GM10248 (cell line): Measurements from ENCODE around the gene KRT24.

Experiments
- CTCF ChIA-PET: fragments of 300-600 bp; sonication (Branson Sonifier 250); formaldehyde crosslinking; extraction: SDS; loops from one replicate; lab custom pipeline; 2021; ENCODE audit warnings: antibody characterized with exemption; lab: Yijun Ruan, JAX
- POLR2A ChIA-PET: fragments of 350-650 bp; sonication (Branson Sonifier 250); formaldehyde crosslinking; extraction: SDS; loops from one replicate; lab custom pipeline; 2020; ENCODE audit warnings: antibody characterized with exemption; lab: Yijun Ruan, JAX
- DNase-seq: peaks from one replicate; pipeline ENCODE4 v3.0.0; 2012; ENCODE audit errors: extremely low spot score
- TF ChIP-seq, protein P1 (sequence below): IDR thresholded peaks from 2 replicates; pipeline ENCODE4 v1.5.1; 2012; ENCODE audit warnings: mild to moderate bottlenecking, low read depth; ENCODE audit errors: extremely low read depth, missing control alignments, control extremely low read depth

KRT24 gene

GRCh38 chr17:40671282-40671681, 32.3 kb downstream of the KRT24 start:
- ChIA-PET CTCF (no interaction called here), POLR2A (no interaction called here)
- TF ChIP-seq, protein P1, sequence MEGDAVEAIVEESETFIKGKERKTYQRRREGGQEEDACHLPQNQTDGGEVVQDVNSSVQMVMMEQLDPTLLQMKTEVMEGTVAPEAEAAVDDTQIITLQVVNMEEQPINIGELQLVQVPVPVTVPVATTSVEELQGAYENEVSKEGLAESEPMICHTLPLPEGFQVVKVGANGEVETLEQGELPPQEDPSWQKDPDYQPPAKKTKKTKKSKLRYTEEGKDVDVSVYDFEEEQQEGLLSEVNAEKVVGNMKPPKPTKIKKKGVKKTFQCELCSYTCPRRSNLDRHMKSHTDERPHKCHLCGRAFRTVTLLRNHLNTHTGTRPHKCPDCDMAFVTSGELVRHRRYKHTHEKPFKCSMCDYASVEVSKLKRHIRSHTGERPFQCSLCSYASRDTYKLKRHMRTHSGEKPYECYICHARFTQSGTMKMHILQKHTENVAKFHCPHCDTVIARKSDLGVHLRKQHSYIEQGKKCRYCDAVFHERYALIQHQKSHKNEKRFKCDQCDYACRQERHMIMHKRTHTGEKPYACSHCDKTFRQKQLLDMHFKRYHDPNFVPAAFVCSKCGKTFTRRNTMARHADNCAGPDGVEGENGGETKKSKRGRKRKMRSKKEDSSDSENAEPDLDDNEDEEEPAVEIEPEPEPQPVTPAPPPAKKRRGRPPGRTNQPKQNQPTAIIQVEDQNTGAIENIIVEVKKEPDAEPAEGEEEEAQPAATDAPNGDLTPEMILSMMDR = no peak
- DNase-seq = no peak

DNA sequence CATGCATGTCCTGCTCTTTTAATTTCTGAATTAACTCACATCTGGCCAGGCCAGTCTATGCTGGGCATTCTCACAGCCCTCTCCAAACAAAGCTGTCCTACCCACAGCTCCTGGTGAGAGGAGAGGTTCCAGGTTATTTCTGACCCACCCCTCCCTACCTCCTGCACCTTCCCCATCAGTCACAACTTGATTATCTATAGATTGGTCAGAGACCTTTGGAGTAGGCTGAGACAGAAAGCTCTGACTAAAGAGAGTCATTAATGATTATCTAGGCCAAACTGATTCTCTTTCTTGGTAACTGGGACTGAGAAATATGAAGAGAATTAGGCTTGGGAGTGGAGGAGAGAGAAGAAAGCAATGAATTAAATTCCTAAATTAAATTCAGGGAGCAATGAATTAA, 37.2 kb downstream of the KRT24 start:
- TF ChIP-seq, protein P1 = no peak
- DNase-seq = no peak
- ChIA-PET POLR2A (no interaction called here), CTCF (no interaction called here)

- ChIA-PET CTCF (interaction anchor here (1.3 kb wide), 1 partner anchor 104 kb away, joined by 3 read pairs; no protein-coding TSS in a partner anchor), POLR2A (no interaction called here)
- TF ChIP-seq, protein P1 = no peak
- no peak for DNase-seq
These were observed 38.8 kb downstream of the KRT24 start, which contains the start of gene KRT222 for GRCh38 chr17:40664582-40665333. TSS of gene KRT222 (minus strand) at chr17:40665177. CDS start at chr17:40665099, 78 bp downstream.

- ChIA-PET POLR2A (no interaction called here), CTCF (interaction anchor here (1.6 kb wide), 1 partner anchor 17 kb away, joined by 4 read pairs; no protein-coding TSS in a partner anchor)
- TF ChIP-seq, protein P1 = no peak
- DNase-seq = no peak
These were observed 40.3 kb downstream of the KRT24 start for GRCh38 chr17:40663252-40663651.

DNA sequence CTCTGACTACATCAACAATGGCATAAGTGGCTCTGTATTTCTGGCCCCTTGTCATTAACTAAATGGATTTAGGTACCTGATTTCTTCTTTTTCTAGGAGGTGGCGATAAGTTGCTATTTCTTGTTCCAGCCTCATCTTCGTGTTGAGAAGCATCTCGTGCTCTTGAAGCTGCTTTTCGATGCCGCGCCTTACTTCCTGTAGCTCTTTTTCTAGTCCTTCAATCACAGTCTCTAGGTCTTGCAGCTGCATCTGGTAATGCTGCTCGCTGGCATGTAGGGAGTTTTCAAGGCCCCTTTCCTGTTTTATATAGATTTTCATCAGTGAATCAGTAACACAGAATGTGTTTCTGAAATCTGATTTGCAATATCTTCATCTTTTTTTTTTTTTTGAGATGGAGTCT, 43.6 kb downstream of the KRT24 start:
- CTCF ChIA-PET = interaction anchor here (0.9 kb wide), 1 partner anchor 13 kb away, joined by 4 read pairs; no protein-coding TSS in a partner anchor
- no peak for DNase-seq
- TF ChIP-seq, protein P1 = no peak
- POLR2A ChIA-PET = interaction anchor here (0.5 kb wide), 1 partner anchor 109 kb away, joined by 3 read pairs; no protein-coding TSS in a partner anchor

DNA sequence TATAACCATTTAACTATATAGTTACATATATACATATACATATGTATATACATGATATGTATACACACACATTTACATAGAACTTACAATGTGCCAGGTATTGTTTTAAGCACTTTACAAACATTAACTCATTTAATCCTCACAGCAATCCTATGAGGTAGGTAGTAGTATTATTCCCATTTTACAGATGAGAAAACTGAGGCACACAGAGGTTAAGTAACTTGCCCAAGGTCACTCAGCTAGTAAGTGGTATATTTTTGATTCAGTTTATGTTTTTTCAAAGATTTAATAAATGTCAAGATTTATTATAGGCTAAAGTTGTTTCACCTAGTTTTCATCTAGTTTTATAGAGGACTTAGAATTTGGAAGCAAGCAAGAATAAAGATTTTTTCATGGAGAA, 45.2 kb downstream of the KRT24 start:
- ChIA-PET CTCF (no interaction called here), POLR2A (no interaction called here)
- TF ChIP-seq, protein P1 = no peak
- no peak for DNase-seq
